ENCODE measurements around the gene FKBP14.

Gene FKBP14

DNA sequence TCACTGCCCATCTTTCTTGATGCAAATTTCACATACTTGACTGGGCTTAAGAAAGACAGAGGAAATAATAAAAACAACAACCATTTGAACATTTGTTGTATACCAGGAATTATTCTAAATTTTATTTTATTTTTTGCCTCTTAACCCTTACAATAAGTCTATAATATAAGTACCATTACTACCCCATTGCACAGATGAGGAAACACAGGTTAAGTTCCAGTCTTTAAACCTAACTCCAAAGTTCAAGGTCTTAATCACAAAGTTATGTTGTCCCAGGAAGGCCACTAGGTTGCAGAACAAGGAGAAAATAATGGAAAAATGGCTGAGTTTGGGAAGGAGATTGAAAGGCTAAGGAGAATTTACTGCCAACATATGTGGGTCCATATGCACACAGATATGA is 3.5 kb downstream of the FKBP14 start:
- no peaks in the 10 kb centered on the region for H3K9me3 ChIP-seq (ENCODE audit: control insufficient read depth, low read length)
- H3K27me3 ChIP-seq (replicated peaks; ENCODE audit: control insufficient read depth, insufficient read depth, low read length, poor library complexity, severe bottlenecking), result no peaks in the 10 kb centered on the region
- H3K4me1 ChIP-seq (ENCODE audit: control insufficient read depth, insufficient read depth, low read length, poor library complexity, severe bottlenecking), result peaks cover 12% of the 10 kb centered on the region
- no peak overlapping the region for H3K4me3 ChIP-seq (ENCODE audit: insufficient read depth, low read depth, low read length, poor library complexity, severe bottlenecking)
- DNase-seq, result no peak
- H3K36me3 ChIP-seq (ENCODE audit: control insufficient read depth, insufficient read depth, low read length), result no peaks in the 10 kb centered on the region
- no peak overlapping the region for H3K27ac ChIP-seq (ENCODE audit: insufficient read depth, low read length, poor library complexity, severe bottlenecking)

- Histone ChIP-seq H3K4me1 (ENCODE audit: control insufficient read depth, insufficient read depth, low read length, poor library complexity, severe bottlenecking) (peaks cover 7% of the 10 kb centered on the region), H3K4me3 (ENCODE audit: insufficient read depth, low read depth, low read length, poor library complexity, severe bottlenecking) (no peak overlapping the region)
Measured at GRCh38 chr7:30020535-30020934, 6.0 kb downstream of the FKBP14 start.

DNA sequence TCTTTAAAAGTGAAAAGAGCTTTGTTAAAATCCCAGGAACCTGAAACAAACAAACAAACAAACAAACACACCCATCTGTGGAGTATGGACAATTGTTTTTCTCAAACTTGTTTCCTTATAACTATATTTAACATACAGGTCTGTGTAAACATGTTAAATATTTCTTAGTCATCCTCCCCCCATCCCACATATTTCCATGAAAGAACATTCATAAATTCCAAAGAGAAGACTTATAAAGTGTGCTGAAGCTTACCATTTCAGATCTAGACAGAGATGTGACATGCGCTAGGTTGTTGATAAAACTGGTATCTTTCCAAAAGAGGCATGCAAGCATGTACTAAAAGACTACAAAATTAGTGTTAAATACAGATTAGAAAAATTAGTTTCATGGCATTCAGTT is 6.5 kb downstream of the FKBP14 start:
- Histone ChIP-seq H3K27me3 (replicated peaks; ENCODE audit: control insufficient read depth, insufficient read depth, low read length, poor library complexity, severe bottlenecking) (no peaks in the 10 kb centered on the region), H3K4me3 (ENCODE audit: insufficient read depth, low read depth, low read length, poor library complexity, severe bottlenecking) (no peak overlapping the region), H3K36me3 (ENCODE audit: control insufficient read depth, insufficient read depth, low read length) (no peaks in the 10 kb centered on the region), H3K4me1 (ENCODE audit: control insufficient read depth, insufficient read depth, low read length, poor library complexity, severe bottlenecking) (peaks cover 1% of the 10 kb centered on the region), H3K9me3 (ENCODE audit: control insufficient read depth, low read length) (no peaks in the 10 kb centered on the region), H3K27ac (ENCODE audit: insufficient read depth, low read length, poor library complexity, severe bottlenecking) (no peak overlapping the region)
- no peak for DNase-seq

More at GRCh38 chr7:30020535-30020934, 6.0 kb downstream of the FKBP14 start:
- DNase-seq, result no peak
- no peaks in the 10 kb centered on the region for H3K27me3 ChIP-seq (replicated peaks; ENCODE audit: control insufficient read depth, insufficient read depth, low read length, poor library complexity, severe bottlenecking)
- no peaks in the 10 kb centered on the region for H3K36me3 ChIP-seq (ENCODE audit: control insufficient read depth, insufficient read depth, low read length)
- no peak overlapping the region for H3K27ac ChIP-seq (ENCODE audit: insufficient read depth, low read length, poor library complexity, severe bottlenecking)
- no peaks in the 10 kb centered on the region for H3K9me3 ChIP-seq (ENCODE audit: control insufficient read depth, low read length)

DNA sequence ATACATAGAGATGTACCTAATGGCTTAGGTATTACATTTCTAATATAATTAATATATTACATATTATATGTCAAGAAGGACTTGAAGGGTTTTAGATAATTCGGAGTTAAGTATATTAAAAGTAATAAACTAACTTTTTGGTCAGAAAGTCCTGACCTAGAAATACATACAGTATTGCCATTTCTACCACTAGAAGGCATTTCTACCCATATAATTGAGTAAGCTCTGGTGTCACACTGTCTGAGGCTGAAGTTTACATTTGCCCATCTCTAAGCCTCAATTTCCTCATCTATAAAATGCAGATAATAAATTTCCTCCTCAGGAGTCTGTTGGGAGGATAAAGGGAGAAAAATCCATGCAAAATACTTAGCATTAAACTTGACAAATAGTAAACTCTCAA is 7.1 kb downstream of the FKBP14 start:
- Histone ChIP-seq H3K4me1 (ENCODE audit: control insufficient read depth, insufficient read depth, low read length, poor library complexity, severe bottlenecking) (no peaks in the 10 kb centered on the region), H3K9me3 (ENCODE audit: control insufficient read depth, low read length) (no peaks in the 10 kb centered on the region), H3K27me3 (replicated peaks; ENCODE audit: control insufficient read depth, insufficient read depth, low read length, poor library complexity, severe bottlenecking) (no peaks in the 10 kb centered on the region), H3K4me3 (ENCODE audit: insufficient read depth, low read depth, low read length, poor library complexity, severe bottlenecking) (no peak overlapping the region), H3K36me3 (ENCODE audit: control insufficient read depth, insufficient read depth, low read length) (no peaks in the 10 kb centered on the region), H3K27ac (ENCODE audit: insufficient read depth, low read length, poor library complexity, severe bottlenecking) (no peak overlapping the region)
- no peak for DNase-seq

- Histone ChIP-seq H3K36me3 (ENCODE audit: control insufficient read depth, insufficient read depth, low read length) (no peaks in the 10 kb centered on the region), H3K27me3 (replicated peaks; ENCODE audit: control insufficient read depth, insufficient read depth, low read length, poor library complexity, severe bottlenecking) (no peaks in the 10 kb centered on the region), H3K9me3 (ENCODE audit: control insufficient read depth, low read length) (no peaks in the 10 kb centered on the region), H3K27ac (ENCODE audit: insufficient read depth, low read length, poor library complexity, severe bottlenecking) (no peak overlapping the region), H3K4me3 (ENCODE audit: insufficient read depth, low read depth, low read length, poor library complexity, severe bottlenecking) (no peak overlapping the region), H3K4me1 (ENCODE audit: control insufficient read depth, insufficient read depth, low read length, poor library complexity, severe bottlenecking) (no peaks in the 10 kb centered on the region)
- DNase-seq, result no peak
Measured at GRCh38 chr7:30018451-30018850, 8.1 kb downstream of the FKBP14 start.

GRCh38 chr7:30012757-30013156 is 13.7 kb downstream of the FKBP14 start:
- no peaks in the 10 kb centered on the region for H3K9me3 ChIP-seq (ENCODE audit: control insufficient read depth, low read length)
- no peaks in the 10 kb centered on the region for H3K4me1 ChIP-seq (ENCODE audit: control insufficient read depth, insufficient read depth, low read length, poor library complexity, severe bottlenecking)
- H3K27ac ChIP-seq (ENCODE audit: insufficient read depth, low read length, poor library complexity, severe bottlenecking), result no peak overlapping the region
- no peaks in the 10 kb centered on the region for H3K36me3 ChIP-seq (ENCODE audit: control insufficient read depth, insufficient read depth, low read length)
- H3K27me3 ChIP-seq (replicated peaks; ENCODE audit: control insufficient read depth, insufficient read depth, low read length, poor library complexity, severe bottlenecking), result no peaks in the 10 kb centered on the region
- H3K4me3 ChIP-seq (ENCODE audit: insufficient read depth, low read depth, low read length, poor library complexity, severe bottlenecking), result no peak overlapping the region
- DNase-seq, result no peak

GRCh38 chr7:30010021-30010420 is 16.5 kb downstream of the FKBP14 start:
- no peak overlapping the region for H3K4me3 ChIP-seq (ENCODE audit: insufficient read depth, low read depth, low read length, poor library complexity, severe bottlenecking)
- no peaks in the 10 kb centered on the region for H3K9me3 ChIP-seq (ENCODE audit: control insufficient read depth, low read length)

DNA sequence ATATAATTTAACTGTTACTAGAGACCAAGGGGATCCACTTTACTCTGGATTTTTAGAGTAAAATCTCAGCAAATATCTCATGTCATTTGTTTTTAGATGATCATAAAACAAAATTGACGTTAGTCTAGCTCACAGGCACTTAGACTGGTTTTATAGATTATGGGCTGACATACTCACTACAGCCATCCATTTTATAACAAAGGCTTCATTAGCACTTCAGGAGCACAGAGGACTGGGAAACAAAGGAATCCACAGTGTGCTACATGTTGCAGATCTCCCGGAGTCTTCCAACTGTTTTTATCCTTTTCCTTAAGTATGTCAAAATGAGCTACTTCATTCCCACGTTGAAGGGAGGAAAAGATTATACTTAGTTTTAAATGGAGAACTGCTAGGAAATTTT is 21.0 kb downstream of the FKBP14 start:
- H3K4me1 ChIP-seq (ENCODE audit: control insufficient read depth, insufficient read depth, low read length, poor library complexity, severe bottlenecking), result no peaks in the 10 kb centered on the region
- no peaks in the 10 kb centered on the region for H3K9me3 ChIP-seq (ENCODE audit: control insufficient read depth, low read length)
- DNase-seq, result no peak
- no peaks in the 10 kb centered on the region for H3K27me3 ChIP-seq (replicated peaks; ENCODE audit: control insufficient read depth, insufficient read depth, low read length, poor library complexity, severe bottlenecking)
- H3K27ac ChIP-seq (ENCODE audit: insufficient read depth, low read length, poor library complexity, severe bottlenecking), result no peak overlapping the region
- H3K36me3 ChIP-seq (ENCODE audit: control insufficient read depth, insufficient read depth, low read length), result no peaks in the 10 kb centered on the region
- H3K4me3 ChIP-seq (ENCODE audit: insufficient read depth, low read depth, low read length, poor library complexity, severe bottlenecking), result no peak overlapping the region

More at GRCh38 chr7:30010021-30010420, 16.5 kb downstream of the FKBP14 start:
- DNase-seq, result no peak
- no peaks in the 10 kb centered on the region for H3K4me1 ChIP-seq (ENCODE audit: control insufficient read depth, insufficient read depth, low read length, poor library complexity, severe bottlenecking)
- H3K27me3 ChIP-seq (replicated peaks; ENCODE audit: control insufficient read depth, insufficient read depth, low read length, poor library complexity, severe bottlenecking), result no peaks in the 10 kb centered on the region
- H3K36me3 ChIP-seq (ENCODE audit: control insufficient read depth, insufficient read depth, low read length), result no peaks in the 10 kb centered on the region
- no peak overlapping the region for H3K27ac ChIP-seq (ENCODE audit: insufficient read depth, low read length, poor library complexity, severe bottlenecking)

- H3K27me3 ChIP-seq (replicated peaks; ENCODE audit: control insufficient read depth, insufficient read depth, low read length, poor library complexity, severe bottlenecking), result no peaks in the 10 kb centered on the region
- H3K27ac ChIP-seq (ENCODE audit: insufficient read depth, low read length, poor library complexity, severe bottlenecking), result no peak overlapping the region
- no peak for DNase-seq
- no peaks in the 10 kb centered on the region for H3K4me1 ChIP-seq (ENCODE audit: control insufficient read depth, insufficient read depth, low read length, poor library complexity, severe bottlenecking)
- no peaks in the 10 kb centered on the region for H3K9me3 ChIP-seq (ENCODE audit: control insufficient read depth, low read length)
- no peak overlapping the region for H3K4me3 ChIP-seq (ENCODE audit: insufficient read depth, low read depth, low read length, poor library complexity, severe bottlenecking)
- no peaks in the 10 kb centered on the region for H3K36me3 ChIP-seq (ENCODE audit: control insufficient read depth, insufficient read depth, low read length)
Measured at GRCh38 chr7:30003098-30003497, 23.4 kb downstream of the FKBP14 start.

DNA sequence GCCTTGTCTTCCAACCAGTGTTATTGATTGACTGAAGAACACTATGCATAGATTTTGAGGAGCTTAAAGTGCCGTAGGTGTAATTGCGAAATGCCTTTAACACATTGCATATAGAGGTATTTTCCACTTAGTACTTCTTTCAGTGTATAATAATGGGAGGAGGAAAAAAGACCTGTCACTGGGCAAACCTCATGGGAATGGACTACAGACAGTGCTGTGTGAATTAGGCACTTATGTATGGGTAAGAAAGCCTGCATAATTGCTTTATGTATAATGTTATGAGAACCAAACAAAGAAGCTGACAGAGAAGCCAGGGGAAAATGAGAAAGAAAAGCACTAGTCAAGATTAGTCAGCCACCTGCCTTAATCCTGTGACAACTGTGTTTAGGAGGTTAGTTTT is 24.5 kb downstream of the FKBP14 start:
- no peak for DNase-seq
- Histone ChIP-seq H3K4me1 (ENCODE audit: control insufficient read depth, insufficient read depth, low read length, poor library complexity, severe bottlenecking) (no peaks in the 10 kb centered on the region), H3K27ac (ENCODE audit: insufficient read depth, low read length, poor library complexity, severe bottlenecking) (no peak overlapping the region), H3K36me3 (ENCODE audit: control insufficient read depth, insufficient read depth, low read length) (no peaks in the 10 kb centered on the region), H3K4me3 (ENCODE audit: insufficient read depth, low read depth, low read length, poor library complexity, severe bottlenecking) (no peak overlapping the region), H3K9me3 (ENCODE audit: control insufficient read depth, low read length) (no peaks in the 10 kb centered on the region), H3K27me3 (replicated peaks; ENCODE audit: control insufficient read depth, insufficient read depth, low read length, poor library complexity, severe bottlenecking) (no peaks in the 10 kb centered on the region)

- no peaks in the 10 kb centered on the region for H3K9me3 ChIP-seq (ENCODE audit: control insufficient read depth, low read length)
- H3K36me3 ChIP-seq (ENCODE audit: control insufficient read depth, insufficient read depth, low read length), result no peaks in the 10 kb centered on the region
- H3K27ac ChIP-seq (ENCODE audit: insufficient read depth, low read length, poor library complexity, severe bottlenecking), result no peak overlapping the region
- H3K4me1 ChIP-seq (ENCODE audit: control insufficient read depth, insufficient read depth, low read length, poor library complexity, severe bottlenecking), result no peaks in the 10 kb centered on the region
- H3K4me3 ChIP-seq (ENCODE audit: insufficient read depth, low read depth, low read length, poor library complexity, severe bottlenecking), result no peak overlapping the region
- no peak for DNase-seq
- no peaks in the 10 kb centered on the region for H3K27me3 ChIP-seq (replicated peaks; ENCODE audit: control insufficient read depth, insufficient read depth, low read length, poor library complexity, severe bottlenecking)
Measured at GRCh38 chr7:29998489-29998888, 28.0 kb downstream of the FKBP14 start.

Data from effector memory CD4-positive, alpha-beta T cell (primary cell).